Mesothelial cell of epicardium (in vitro differentiated cells): Measurements from ENCODE around the gene SPATA33. TPM values are rescaled to one million over a fixed set of nuclear protein-coding genes. Genes with fewer than 3 reads are reported as not detected.
A peak's percentile ranks its signal among the peaks of the same experiment; 100 is the strongest.
"Not testable (repeated sequence)": the region's sequence is repeated elsewhere in the genome, so short reads cannot be mapped to it uniquely, and the experiment has no call there.

Experiments used
- DNase-seq, 2 experiments: peaks; one replicate each; pipeline ENCODE4 v3.0.0; 2021; ENCODE audit warnings: low spot score in 2 of 2; ENCODE audit not compliant: unreplicated experiment in 2 of 2
- H3K27ac Mint-ChIP-seq: 2 replicates; pipeline ENCODE4 v1.8.0; 2021; ENCODE audit warnings: mixed read lengths
- H3K27me3 Mint-ChIP-seq: 2 replicates; pipeline ENCODE4 v1.8.0; 2021; ENCODE audit warnings: low read depth, mixed read lengths
- H3K36me3 Mint-ChIP-seq: 2 replicates; pipeline ENCODE4 v1.8.0; 2021; ENCODE audit warnings: mixed read lengths
- H3K4me1 Mint-ChIP-seq: 2 replicates; pipeline ENCODE4 v1.8.0; 2021; ENCODE audit warnings: mixed read lengths
- H3K4me3 Mint-ChIP-seq: 2 replicates; pipeline ENCODE4 v1.8.0; 2021; ENCODE audit warnings: mild to moderate bottlenecking, moderate library complexity, mixed read lengths
- H3K9me3 Mint-ChIP-seq: 2 replicates; pipeline ENCODE4 v1.8.0; 2021; ENCODE audit warnings: mixed read lengths
- CTCF ChIP-seq: fragments of 200-600 bp; sonication (generic); IDR thresholded peaks from one replicate; pipeline ENCODE4 v1.5.0; 2021; ENCODE audit warnings: antibody characterized with exemption; ENCODE audit not compliant: unreplicated experiment
- total RNA-seq: library from RNA; stranded (reverse); gene quantifications from 3 replicates; pipeline ENCODE4 v1.2.1, GENCODE V29; 2021

SPATA33 gene
- total RNA-seq, 1 donor from 2014 or later, result 14.4 TPM

- Mint-ChIP-seq H3K36me3 (peaks cover 37% of the 10 kb centered on the region), H3K4me3 (peak within 1 kb of the TSS; percentile 89), H3K27me3 (no peaks in the 10 kb centered on the region), H3K4me1 (peaks cover 12% of the 10 kb centered on the region), H3K27ac (peak within 1 kb of the TSS; percentile 94), H3K9me3 (peaks cover 9% of the 10 kb centered on the region)
- no peak for TF ChIP-seq CTCF
- DNase-seq, result peak; percentile 82 to 98
Observed at GRCh38 chr16:89686520-89687091, 29.0 kb downstream of the SPATA33 start, which contains the start of gene CDK10. CDK10 (plus strand) TSS chr16:89686689; CDS start chr16:89686711, 22 bp downstream.

GRCh38 chr16:89687092-89687940 lies 29.7 kb downstream of the SPATA33 start:
- Mint-ChIP-seq H3K9me3 (peaks cover 6% of the 10 kb centered on the region), H3K27ac (peak overlapping the region; percentile 94), H3K4me3 (peak overlapping the region; percentile 89), H3K36me3 (peaks cover 31% of the 10 kb centered on the region), H3K4me1 (peaks cover 12% of the 10 kb centered on the region), H3K27me3 (no peaks in the 10 kb centered on the region)
- no peak for TF ChIP-seq CTCF
- no peak for DNase-seq

- no peak overlapping the region for H3K27ac Mint-ChIP-seq
- H3K9me3 Mint-ChIP-seq, result peaks cover 6% of the 10 kb centered on the region
- TF ChIP-seq CTCF, result no peak
- peak overlapping the region; percentile 89 for H3K4me3 Mint-ChIP-seq
- peaks cover 12% of the 10 kb centered on the region for H3K4me1 Mint-ChIP-seq
- no peaks in the 10 kb centered on the region for H3K27me3 Mint-ChIP-seq
- no peak for DNase-seq
- H3K36me3 Mint-ChIP-seq, result peaks cover 26% of the 10 kb centered on the region
Observed at GRCh38 chr16:89688395-89688794, 30.8 kb downstream of the SPATA33 start.

GRCh38 chr16:89689142-89689541 lies 31.5 kb downstream of the SPATA33 start:
- peaks cover 6% of the 10 kb centered on the region for H3K9me3 Mint-ChIP-seq
- DNase-seq, result no peak
- H3K36me3 Mint-ChIP-seq, result peaks cover 25% of the 10 kb centered on the region
- no peaks in the 10 kb centered on the region for H3K27me3 Mint-ChIP-seq
- H3K27ac Mint-ChIP-seq, result no peak overlapping the region
- no peak overlapping the region for H3K4me3 Mint-ChIP-seq
- H3K4me1 Mint-ChIP-seq, result peaks cover 12% of the 10 kb centered on the region
- no peak for TF ChIP-seq CTCF

GRCh38 chr16:89689621-89690020 lies 32.0 kb downstream of the SPATA33 start:
- H3K36me3 Mint-ChIP-seq, result peaks cover 23% of the 10 kb centered on the region
- peaks cover 12% of the 10 kb centered on the region for H3K4me1 Mint-ChIP-seq
- H3K9me3 Mint-ChIP-seq, DNase-seq, H3K27me3 Mint-ChIP-seq, H3K27ac Mint-ChIP-seq, H3K4me3 Mint-ChIP-seq: not testable (repeated sequence)

- Mint-ChIP-seq H3K4me1 (peaks cover 12% of the 10 kb centered on the region), H3K27me3 (no peaks in the 10 kb centered on the region), H3K4me3 (no peak overlapping the region), H3K27ac (no peak overlapping the region), H3K36me3 (peaks cover 17% of the 10 kb centered on the region), H3K9me3 (no peaks in the 10 kb centered on the region)
- no peak for TF ChIP-seq CTCF
- DNase-seq, result no peak
Observed at GRCh38 chr16:89690392-89690901, 32.8 kb downstream of the SPATA33 start.
